ENCODE results near the gene NPRL2. TPM values are rescaled to one million over a fixed set of nuclear protein-coding genes. Genes with fewer than 3 reads are reported as not detected.

Gene NPRL2
- total and polyA plus RNA-seq, 2 donors (not counting 3 experiments of a cell fraction or from before 2014, with no cell fraction given), result 13.4 to 30.6 TPM

DNA sequence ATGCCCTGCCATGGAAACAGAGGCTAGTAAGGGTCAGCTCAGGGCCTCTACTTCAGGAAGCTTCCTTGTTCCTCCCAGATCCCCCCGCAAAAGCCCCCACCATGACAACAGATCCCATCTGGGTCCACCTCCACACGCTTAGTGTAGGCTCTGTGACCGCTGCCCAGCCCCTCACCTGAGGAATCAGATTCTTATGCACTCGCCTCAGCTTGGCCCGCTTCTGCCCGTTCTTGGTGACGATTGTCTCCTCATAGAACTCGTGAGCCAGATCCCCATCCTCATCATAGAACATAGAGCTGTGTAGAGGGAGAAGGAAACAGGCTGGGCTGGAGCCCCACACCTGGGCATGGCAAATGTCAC, 24.4 kb downstream of the NPRL2 start:
- POLR2A ChIA-PET, result no interaction called here
- no peak overlapping the region for H2AFZ ChIP-seq (ENCODE audit: low read depth, low read length)
- CTCF ChIA-PET, result no interaction called here
- no peak overlapping the region for H3K9ac ChIP-seq (replicated peaks; ENCODE audit: extremely low read depth, insufficient read depth, low read length)
- dilution Hi-C loops (cut with MboI; ENCODE audit: extremely low pct_ligation_motif_present, low sequenced_read_pairs), result no loop called here
- no peak for FAIRE-seq
- H3K27me3 ChIP-seq (ENCODE audit: control insufficient read depth in 2 of 2, insufficient read depth in 2 of 2, low read length in 2 of 2), result no peaks in the 10 kb centered on the region
- H3K4me1 ChIP-seq (ENCODE audit: control insufficient read depth, extremely low read depth, insufficient read depth, low read length), result peaks cover 32% of the 10 kb centered on the region
- TF ChIP-seq JUN (IDR thresholded peaks at IDR 0.05; ENCODE audit: borderline replicate concordance, insufficient read depth, insufficient read length, low read depth), result no peak
- TF ChIP-seq POLR2AphosphoS5 (IDR thresholded peaks at IDR 0.05; ENCODE audit: insufficient read depth, low read depth, low read length), result no peak
- no peak for TF ChIP-seq POLR2A (IDR thresholded peaks at IDR 0.05; ENCODE audit: low read depth, low read length)
- TF ChIP-seq, protein P1, sequence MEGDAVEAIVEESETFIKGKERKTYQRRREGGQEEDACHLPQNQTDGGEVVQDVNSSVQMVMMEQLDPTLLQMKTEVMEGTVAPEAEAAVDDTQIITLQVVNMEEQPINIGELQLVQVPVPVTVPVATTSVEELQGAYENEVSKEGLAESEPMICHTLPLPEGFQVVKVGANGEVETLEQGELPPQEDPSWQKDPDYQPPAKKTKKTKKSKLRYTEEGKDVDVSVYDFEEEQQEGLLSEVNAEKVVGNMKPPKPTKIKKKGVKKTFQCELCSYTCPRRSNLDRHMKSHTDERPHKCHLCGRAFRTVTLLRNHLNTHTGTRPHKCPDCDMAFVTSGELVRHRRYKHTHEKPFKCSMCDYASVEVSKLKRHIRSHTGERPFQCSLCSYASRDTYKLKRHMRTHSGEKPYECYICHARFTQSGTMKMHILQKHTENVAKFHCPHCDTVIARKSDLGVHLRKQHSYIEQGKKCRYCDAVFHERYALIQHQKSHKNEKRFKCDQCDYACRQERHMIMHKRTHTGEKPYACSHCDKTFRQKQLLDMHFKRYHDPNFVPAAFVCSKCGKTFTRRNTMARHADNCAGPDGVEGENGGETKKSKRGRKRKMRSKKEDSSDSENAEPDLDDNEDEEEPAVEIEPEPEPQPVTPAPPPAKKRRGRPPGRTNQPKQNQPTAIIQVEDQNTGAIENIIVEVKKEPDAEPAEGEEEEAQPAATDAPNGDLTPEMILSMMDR (IDR thresholded peaks at IDR 0.05; ENCODE audit: extremely low read depth in 1 of 2, insufficient read depth in 1 of 2, low read depth in 1 of 2, low read length in 2 of 2), result no peak
- TF ChIP-seq FOS (IDR thresholded peaks at IDR 0.05; ENCODE audit: borderline replicate concordance, insufficient read depth, low read length), result no peak
- no peak for TF ChIP-seq MYC (IDR thresholded peaks at IDR 0.05; ENCODE audit: low read depth, low read length)
- TF ChIP-seq EZH2 (IDR thresholded peaks at IDR 0.05; ENCODE audit: borderline replicate concordance, low read depth, low read length, severe bottlenecking), result no peak
- H3K4me3 ChIP-seq (replicated peaks in 1 of 3; ENCODE audit: insufficient read depth in 1 of 3, low read depth in 1 of 3, low read length in 3 of 3), result no peak overlapping the region
- intact Hi-C loops (cut with micrococcal nuclease), result no loop called here
- H3K9me3 ChIP-seq (replicated peaks; ENCODE audit: control insufficient read depth, insufficient read depth, low read length), result no peaks in the 10 kb centered on the region
- H3K4me2 ChIP-seq (ENCODE audit: insufficient read depth, low read length), result no peak overlapping the region
- H3K79me2 ChIP-seq (ENCODE audit: control insufficient read depth, insufficient read depth, low read length), result peaks cover 20% of the 10 kb centered on the region
- H3K27ac ChIP-seq (ENCODE audit: insufficient read depth, low read depth, low read length), result no peak overlapping the region
- no TSS peak for BruUV-seq (replicated peaks)
- peaks cover 15 to 29% of the 10 kb centered on the region in 2 experiments for H3K36me3 ChIP-seq (ENCODE audit: control insufficient read depth in 2 of 2, extremely low read depth in 1 of 2, insufficient read depth in 2 of 2, low read length in 2 of 2)
- no peak for DNase-seq (ENCODE audit: low read depth, low spot score)
- H3K9me1 ChIP-seq (replicated peaks; ENCODE audit: control insufficient read depth, extremely low read depth, insufficient read depth, low read length), result no peaks in the 10 kb centered on the region
- H4K20me1 ChIP-seq (replicated peaks; ENCODE audit: control insufficient read depth, extremely low read depth, insufficient read depth, low read length), result no peaks in the 10 kb centered on the region
